HL-60 (cell line): Measurements from ENCODE around the gene NT5E.

Source experiments
- DNase-seq, 2 experiments: peaks; one replicate each; pipeline ENCODE4 v3.0.0-alpha.2; 2010 to 2020; ENCODE audit warnings: low read depth in 1 of 2, low spot score in 1 of 2
- H3K27ac ChIP-seq: fragments of 250-450 bp; sonication (Bioruptor Pico); replicated peaks from 2 replicates; pipeline ENCODE4 v1.5.1; 2020; ENCODE audit warnings: mild to moderate bottlenecking, moderate library complexity
- H3K27me3 ChIP-seq: fragments of 250-450 bp; sonication (Bioruptor Pico); 2 replicates; pipeline ENCODE4 v1.5.1; 2021; ENCODE audit warnings: mild to moderate bottlenecking, moderate library complexity; ENCODE audit not compliant: insufficient read depth, poor library complexity, severe bottlenecking
- H3K4me3 ChIP-seq: replicated peaks from 2 replicates; pipeline ENCODE4 v1.5.1; 2011; ENCODE audit warnings: mild to moderate bottlenecking, control low read depth, low read length; ENCODE audit not compliant: insufficient read depth
- CTCF ChIP-seq: IDR thresholded peaks from one replicate; pipeline ENCODE4 v1.5.1; 2011; ENCODE audit warnings: low read length, control low read depth, inconsistent platforms; ENCODE audit not compliant: insufficient read depth
- GABPA ChIP-seq: IDR thresholded peaks from 2 replicates; pipeline ENCODE4 v1.6.1; 2012; ENCODE audit warnings: low read depth
- POLR2AphosphoS5 ChIP-seq: IDR thresholded peaks from 2 replicates; pipeline ENCODE4 v1.6.1; 2012; ENCODE audit warnings: low read depth
- REST ChIP-seq: IDR thresholded peaks from 2 replicates; pipeline ENCODE4 v1.6.1; 2012; ENCODE audit warnings: low read depth; ENCODE audit not compliant: insufficient replicate concordance
- SPI1 ChIP-seq: IDR thresholded peaks from 2 replicates; pipeline ENCODE4 v1.6.1; 2012; ENCODE audit warnings: low read depth, mild to moderate bottlenecking, borderline replicate concordance

The NT5E gene

GRCh38 chr6:85425997-85426396 lies 23.9 kb upstream of the NT5E start:
- no peak for DNase-seq
- no peak overlapping the region for H3K4me3 ChIP-seq
- TF ChIP-seq CTCF (no peak), REST (no peak), SPI1 (no peak), GABPA (no peak), POLR2AphosphoS5 (no peak)
- H3K27ac ChIP-seq, result no peak overlapping the region
- no peaks in the 10 kb centered on the region for H3K27me3 ChIP-seq

- Histone ChIP-seq H3K27me3 (no peaks in the 10 kb centered on the region), H3K4me3 (no peak overlapping the region), H3K27ac (no peak overlapping the region)
- TF ChIP-seq CTCF (no peak), GABPA (no peak), REST (no peak), POLR2AphosphoS5 (no peak), SPI1 (no peak)
- no peak for DNase-seq
Observed at GRCh38 chr6:85428486-85428885, 21.4 kb upstream of the NT5E start.

- H3K4me3 ChIP-seq, result no peak overlapping the region
- no peak overlapping the region for H3K27ac ChIP-seq
- TF ChIP-seq SPI1 (no peak), CTCF (no peak), GABPA (no peak), REST (no peak), POLR2AphosphoS5 (no peak)
- DNase-seq, result no peak
- no peaks in the 10 kb centered on the region for H3K27me3 ChIP-seq
Observed at GRCh38 chr6:85429346-85429745, 20.5 kb upstream of the NT5E start.
